AG04449 (cell line): ENCODE results near the gene XKR7.
"Not testable (repeated sequence)": the region's sequence is repeated elsewhere in the genome, so short reads cannot be mapped to it uniquely, and the experiment has no call there.

Experiments used
- CTCF ChIA-PET: fragments of 350-600 bp; formaldehyde crosslinking; extraction: SDS; loops from one replicate; lab custom pipeline; 2021; ENCODE audit warnings: antibody characterized with exemption; lab: Yijun Ruan, JAX
- POLR2A ChIA-PET: fragments of 400-600, 350-600 bp; formaldehyde crosslinking; extraction: SDS; loops from one replicate; lab custom pipeline; 2020; ENCODE audit warnings: antibody characterized with exemption, inconsistent platforms; lab: Yijun Ruan, JAX
- DNase-seq: peaks from one replicate; pipeline ENCODE4 v3.0.0-alpha.2; 2010; ENCODE audit warnings: low read depth, low spot score
- H3K4me3 ChIP-seq: 2 replicates; pipeline ENCODE4 v1.5.1; 2011; ENCODE audit warnings: low read depth, mild to moderate bottlenecking, control low read depth, low read length
- CTCF ChIP-seq: IDR thresholded peaks from one replicate; pipeline ENCODE4 v1.5.1; 2011; ENCODE audit warnings: mild to moderate bottlenecking, moderate library complexity, low read length, control low read depth, inconsistent platforms; ENCODE audit not compliant: insufficient read depth; ENCODE audit errors: missing control alignments

Gene XKR7

DNA sequence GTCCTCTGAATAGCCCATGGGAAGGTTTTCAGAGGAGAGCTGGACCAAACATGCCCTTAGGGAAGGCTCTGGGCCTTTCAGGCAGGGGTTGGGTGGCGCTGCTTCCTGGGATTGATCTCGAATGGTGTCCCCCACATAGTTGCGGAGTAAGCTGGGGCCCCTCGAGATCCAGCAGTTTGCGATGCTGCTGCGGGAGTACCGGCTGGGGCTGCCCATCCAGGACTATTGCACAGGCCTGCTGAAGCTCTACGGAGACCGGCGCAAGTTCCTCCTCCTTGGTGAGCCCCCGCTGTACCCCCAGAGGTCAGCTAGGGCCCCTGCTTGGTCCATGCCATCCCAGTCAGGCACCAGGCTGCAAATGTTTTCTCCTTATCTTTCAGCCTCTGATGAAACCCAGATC is 61.6 kb downstream of the XKR7 start:
- TF ChIP-seq CTCF: no peak
- ChIA-PET POLR2A (no interaction called here), CTCF (interaction anchor here (0.7 to 10.4 kb wide), 13 partner anchors 8 to 209 kb away, joined by 3 to 224 read pairs (median 15); partner anchors contain the start of gene MYLK2)
- no peak for DNase-seq
- H3K4me3 ChIP-seq: no peak overlapping the region

DNA sequence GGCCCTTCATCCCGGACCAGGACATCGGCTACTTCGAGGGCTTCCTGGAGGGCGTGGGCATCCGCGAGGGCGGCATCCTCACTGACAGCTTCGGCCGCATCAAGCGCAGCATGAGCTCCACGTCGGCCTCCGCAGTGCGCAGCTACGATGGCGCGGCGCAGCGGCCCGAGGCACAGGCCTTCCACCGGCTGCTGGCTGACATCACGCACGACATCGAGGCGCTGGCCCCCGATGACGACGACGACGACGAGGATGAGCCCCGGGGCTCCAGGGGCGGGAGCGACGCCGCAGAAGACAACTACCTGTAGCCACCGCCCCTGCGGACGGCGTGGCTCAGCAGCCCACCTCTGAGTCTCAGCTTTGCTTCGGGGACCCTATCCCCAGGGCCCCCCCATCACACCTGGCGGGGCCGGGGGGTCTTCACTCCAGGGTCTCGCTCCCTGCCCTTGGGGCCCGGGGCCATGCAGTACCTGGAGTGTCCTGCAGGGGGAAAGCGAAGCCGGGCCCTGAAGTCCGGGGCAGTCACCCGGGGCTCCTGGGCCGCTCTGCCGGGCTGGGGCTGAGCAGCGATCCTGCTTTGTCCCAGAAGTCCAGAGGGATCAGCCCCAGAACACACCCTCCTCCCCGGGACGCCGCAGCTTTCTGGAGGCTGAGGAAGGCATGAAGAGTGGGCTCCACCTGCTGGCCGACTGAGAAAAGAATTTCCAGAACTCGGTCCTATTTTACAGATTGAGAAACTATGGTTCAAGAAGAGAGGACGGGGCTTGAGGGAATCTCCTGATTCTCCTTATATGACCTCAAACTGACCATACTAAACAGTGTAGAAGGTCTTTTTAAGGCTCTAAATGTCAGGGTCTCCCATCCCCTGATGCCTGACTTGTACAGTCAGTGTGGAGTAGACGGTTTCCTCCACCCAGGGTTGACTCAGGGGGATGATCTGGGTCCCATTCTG is 63.3 kb downstream of the XKR7 start:
- H3K4me3 ChIP-seq: peak overlapping the region; percentile 30
- POLR2A ChIA-PET: no interaction called here
- TF ChIP-seq CTCF: peak; percentile 62
- CTCF ChIA-PET: interaction anchor here (0.7 to 10.4 kb wide), 51 partner anchors 10 to 309 kb away, joined by 3 to 224 read pairs (median 5); partner anchors contain the start of genes BCL2L1, FOXS1, MYLK2 and PDRG1
- DNase-seq: peak; percentile 17

DNA sequence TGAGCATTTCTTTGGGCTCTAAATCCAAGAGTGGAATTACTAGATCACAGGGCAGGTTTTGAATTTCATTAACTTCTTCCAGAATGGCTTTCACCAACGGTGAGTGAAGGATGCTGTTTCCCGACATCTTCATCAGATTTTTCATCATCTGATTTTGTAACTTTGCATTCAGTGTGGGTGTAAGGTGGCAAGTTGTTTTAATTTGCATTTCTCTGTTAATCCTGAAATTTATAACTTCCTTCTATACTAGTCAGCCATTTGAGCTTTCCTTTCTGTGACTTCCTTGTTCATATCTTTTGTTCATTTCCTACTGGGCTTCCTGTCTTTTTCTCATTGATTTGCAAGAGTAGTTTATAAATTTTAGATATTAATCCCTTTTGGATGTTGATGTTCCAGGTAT is 65.4 kb downstream of the XKR7 start:
- CTCF ChIA-PET: interaction anchor here (0.8 to 10.4 kb wide), 11 partner anchors 12 to 212 kb away, joined by 3 to 224 read pairs (median 10); partner anchors contain the start of genes MYLK2 and PDRG1
- POLR2A ChIA-PET: no interaction called here
- TF ChIP-seq CTCF: no peak
- DNase-seq: no peak
- no peak overlapping the region for H3K4me3 ChIP-seq

DNA sequence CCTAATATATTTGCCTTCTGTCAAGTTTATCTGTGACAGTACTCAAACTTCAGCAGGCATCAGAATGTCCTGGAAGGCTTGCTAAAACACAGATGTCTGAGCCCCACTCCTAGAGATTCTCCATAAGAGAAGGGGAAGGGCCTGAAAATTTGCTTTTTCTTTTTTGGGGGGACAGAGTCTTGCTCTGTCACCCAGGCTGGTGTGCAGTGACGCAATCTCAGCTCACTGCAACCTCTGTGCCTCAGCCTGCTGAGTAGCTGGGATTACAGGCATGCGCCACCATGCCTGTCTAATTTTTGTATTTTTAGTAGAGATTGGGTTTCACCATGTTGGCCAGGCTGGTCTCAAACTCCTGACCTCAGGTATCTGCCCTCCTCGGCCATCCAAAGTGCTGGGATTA is 65.8 kb downstream of the XKR7 start:
- POLR2A ChIA-PET, H3K4me3 ChIP-seq, DNase-seq: not testable (repeated sequence)
- CTCF ChIA-PET: interaction anchor here (0.8 to 10.4 kb wide), 11 partner anchors 12 to 213 kb away, joined by 3 to 224 read pairs (median 8); partner anchors contain the start of gene MYLK2

- POLR2A ChIA-PET: no interaction called here
- CTCF ChIA-PET: interaction anchor here (0.7 to 10.4 kb wide), 23 partner anchors 7 to 618 kb away, joined by 3 to 224 read pairs (median 4); partner anchors contain the start of gene MYLK2
- DNase-seq: no peak
Measured at GRCh38 chr20:32034581-32035425, 66.9 kb downstream of the XKR7 start.

More at GRCh38 chr20:32034581-32035425, 66.9 kb downstream of the XKR7 start:
- no peak overlapping the region for H3K4me3 ChIP-seq
- TF ChIP-seq CTCF: peak; percentile 30
